ENCODE results near the gene TOR4A.

DNA sequence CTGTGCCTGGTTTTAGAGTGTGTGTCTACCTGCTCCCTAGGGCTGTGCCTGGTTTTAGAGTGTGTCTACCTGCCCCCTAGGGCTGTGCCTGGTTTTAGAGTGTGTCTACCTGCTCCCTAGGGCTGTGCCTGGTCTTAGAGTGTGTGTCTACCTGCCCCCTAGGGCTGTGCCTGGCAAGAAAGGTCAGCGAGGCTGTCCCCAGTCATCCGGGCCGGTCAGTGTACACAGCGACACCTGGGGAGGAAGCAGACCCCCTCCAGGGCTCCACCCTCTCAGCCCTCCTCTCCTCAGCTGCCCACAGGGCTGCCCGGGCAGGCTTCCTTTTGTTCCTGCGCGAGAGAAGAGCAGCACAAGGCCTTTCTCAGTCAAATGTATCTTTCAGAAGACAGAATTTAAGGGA lies 20.4 kb downstream of the TOR4A start:
- TF ChIP-seq POLR2AphosphoS5 (IDR thresholded peaks at IDR 0.05; ENCODE audit: low read depth, low read length) (no peak), TAF1 (IDR thresholded peaks at IDR 0.05; ENCODE audit: borderline replicate concordance, insufficient read depth, low read length) (no peak), FOXP2 (optimal IDR thresholded peaks at IDR 0.05; ENCODE audit: borderline replicate concordance, extremely low read depth, extremely low read length, insufficient read depth) (no peak), SIN3A (IDR thresholded peaks at IDR 0.05; ENCODE audit: borderline replicate concordance, insufficient read depth, low read length) (no peak)
- TF ChIP-seq, protein P1, sequence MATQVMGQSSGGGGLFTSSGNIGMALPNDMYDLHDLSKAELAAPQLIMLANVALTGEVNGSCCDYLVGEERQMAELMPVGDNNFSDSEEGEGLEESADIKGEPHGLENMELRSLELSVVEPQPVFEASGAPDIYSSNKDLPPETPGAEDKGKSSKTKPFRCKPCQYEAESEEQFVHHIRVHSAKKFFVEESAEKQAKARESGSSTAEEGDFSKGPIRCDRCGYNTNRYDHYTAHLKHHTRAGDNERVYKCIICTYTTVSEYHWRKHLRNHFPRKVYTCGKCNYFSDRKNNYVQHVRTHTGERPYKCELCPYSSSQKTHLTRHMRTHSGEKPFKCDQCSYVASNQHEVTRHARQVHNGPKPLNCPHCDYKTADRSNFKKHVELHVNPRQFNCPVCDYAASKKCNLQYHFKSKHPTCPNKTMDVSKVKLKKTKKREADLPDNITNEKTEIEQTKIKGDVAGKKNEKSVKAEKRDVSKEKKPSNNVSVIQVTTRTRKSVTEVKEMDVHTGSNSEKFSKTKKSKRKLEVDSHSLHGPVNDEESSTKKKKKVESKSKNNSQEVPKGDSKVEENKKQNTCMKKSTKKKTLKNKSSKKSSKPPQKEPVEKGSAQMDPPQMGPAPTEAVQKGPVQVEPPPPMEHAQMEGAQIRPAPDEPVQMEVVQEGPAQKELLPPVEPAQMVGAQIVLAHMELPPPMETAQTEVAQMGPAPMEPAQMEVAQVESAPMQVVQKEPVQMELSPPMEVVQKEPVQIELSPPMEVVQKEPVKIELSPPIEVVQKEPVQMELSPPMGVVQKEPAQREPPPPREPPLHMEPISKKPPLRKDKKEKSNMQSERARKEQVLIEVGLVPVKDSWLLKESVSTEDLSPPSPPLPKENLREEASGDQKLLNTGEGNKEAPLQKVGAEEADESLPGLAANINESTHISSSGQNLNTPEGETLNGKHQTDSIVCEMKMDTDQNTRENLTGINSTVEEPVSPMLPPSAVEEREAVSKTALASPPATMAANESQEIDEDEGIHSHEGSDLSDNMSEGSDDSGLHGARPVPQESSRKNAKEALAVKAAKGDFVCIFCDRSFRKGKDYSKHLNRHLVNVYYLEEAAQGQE (IDR thresholded peaks at IDR 0.05; ENCODE audit: insufficient read depth in 1 of 2, low read depth in 2 of 2, low read length in 2 of 2), result no peak

All from PFSK-1 (cell line).